Embryonic facial prominence (tissue), 1 donor: ENCODE data around the gene PPP1R9B.

Experiments
- DNase-seq: peaks from one replicate; pipeline ENCODE4 v3.0.0-alpha.2; 2016; ENCODE audit errors: extremely low spot score

PPP1R9B gene

GRCh38 chr17:50090971-50091917, 59.2 kb downstream of the PPP1R9B start:
- no peak for DNase-seq

- no peak for DNase-seq
Observed at GRCh38 chr17:50090071-50090470, 60.4 kb downstream of the PPP1R9B start.

GRCh38 chr17:50088952-50089825, 61.3 kb downstream of the PPP1R9B start:
- DNase-seq: no peak

- no peak for DNase-seq
Observed at GRCh38 chr17:50087912-50088405, 62.5 kb downstream of the PPP1R9B start.

- DNase-seq: peak; percentile 28
Observed at GRCh38 chr17:50087246-50087911, 63.1 kb downstream of the PPP1R9B start.
